NOMO-1 (cell line): ENCODE measurements around the gene PRAMEF2.
"Not testable (repeated sequence)": the region's sequence is repeated elsewhere in the genome, so short reads cannot be mapped to it uniquely, and the experiment has no call there.

Experiments
- DNase-seq, 2 experiments: peaks; one replicate each; lab custom pipeline; 2025; ENCODE audit not compliant: unreplicated experiment in 2 of 2; lab: John Stamatoyannopoulos, UW

Gene PRAMEF2

GRCh38 chr1:12856786-12857185, at the start of gene PRAMEF2:
Gene PRAMEF2, plus strand, starts transcription at chr1:12857086. Its CDS starts 1,924 bp downstream, at chr1:12859010.
- not testable (repeated sequence) for DNase-seq

GRCh38 chr1:12809933-12810332, 47.0 kb upstream of the PRAMEF2 start:
- no peak for DNase-seq

- no peak for DNase-seq
These were observed 46.0 kb upstream of the PRAMEF2 start for GRCh38 chr1:12810691-12811408.

- no peak for DNase-seq
These were observed 45.5 kb upstream of the PRAMEF2 start for GRCh38 chr1:12811409-12811784.

GRCh38 chr1:12819061-12819460, 37.8 kb upstream of the PRAMEF2 start:
- DNase-seq, result not testable (repeated sequence)

- not testable (repeated sequence) for DNase-seq
These were observed 25.6 kb upstream of the PRAMEF2 start, which contains the start of gene PRAMEF11 for GRCh38 chr1:12831310-12831709. Gene PRAMEF11, minus strand, starts transcription at chr1:12831410. Its CDS starts 2,621 bp downstream, at chr1:12828789.

- DNase-seq, result not testable (repeated sequence)
These were observed 23.6 kb upstream of the PRAMEF2 start for GRCh38 chr1:12833251-12833650.

- DNase-seq, result not testable (repeated sequence)
These were observed 8.3 kb upstream of the PRAMEF2 start, which contains the start of gene HNRNPCL1 for GRCh38 chr1:12848620-12849019. Gene HNRNPCL1, minus strand, starts transcription at chr1:12848720. Its CDS starts 431 bp downstream, at chr1:12848289.

- no peak for DNase-seq
These were observed 5.1 kb upstream of the PRAMEF2 start for GRCh38 chr1:12851779-12852178.

GRCh38 chr1:12863131-12863880, 6.4 kb downstream of the PRAMEF2 start:
- not testable (repeated sequence) for DNase-seq

GRCh38 chr1:12878453-12878852, 21.6 kb downstream of the PRAMEF2 start:
- DNase-seq, result not testable (repeated sequence)

GRCh38 chr1:12886101-12886500, 29.2 kb downstream of the PRAMEF2 start, which contains the start of gene PRAMEF4:
Gene PRAMEF4, minus strand, starts transcription at chr1:12886201. Its CDS starts 2,807 bp downstream, at chr1:12883394.
- DNase-seq, result not testable (repeated sequence)

- not testable (repeated sequence) for DNase-seq
These were observed 41.3 kb downstream of the PRAMEF2 start, which contains the start of gene PRAMEF10 for GRCh38 chr1:12898170-12898569. Gene PRAMEF10, minus strand, starts transcription at chr1:12898270. Its CDS starts 2,423 bp downstream, at chr1:12895847.

GRCh38 chr1:12899186-12899585, 42.3 kb downstream of the PRAMEF2 start:
- not testable (repeated sequence) for DNase-seq

- not testable (repeated sequence) for DNase-seq
These were observed 47.1 kb downstream of the PRAMEF2 start for GRCh38 chr1:12903793-12904572.
